BE2C (cell line): ENCODE measurements around the gene BAHD1.
A peak's percentile ranks its signal among the peaks of the same experiment; 100 is the strongest.

Experiments used
- DNase-seq: peaks from one replicate; pipeline ENCODE4 v3.0.0-alpha.2; 2020
- H3K27me3 ChIP-seq: fragments of 250-450 bp; sonication (Bioruptor Pico); 2 replicates; pipeline ENCODE4 v1.5.1; 2020; ENCODE audit warnings: mild to moderate bottlenecking
- H3K36me3 ChIP-seq: fragments of 250-450 bp; sonication (Bioruptor Pico); 2 replicates; pipeline ENCODE4 v1.5.1; 2020; ENCODE audit warnings: mild to moderate bottlenecking
- H3K4me1 ChIP-seq: fragments of 250-450 bp; sonication (Bioruptor Pico); 2 replicates; pipeline ENCODE4 v1.5.1; 2020
- H3K4me3 ChIP-seq: 2 replicates; pipeline ENCODE4 v1.5.1; 2011; ENCODE audit warnings: low read depth, low read length
- H3K9me3 ChIP-seq: fragments of 250-450 bp; sonication (Bioruptor Pico); 2 replicates; pipeline ENCODE4 v1.5.1; 2020
- TF ChIP-seq, protein P1 (sequence below): IDR thresholded peaks from 2 replicates; pipeline ENCODE4 v1.5.1; 2012; ENCODE audit warnings: mild to moderate bottlenecking, low read depth, low read length

Gene BAHD1

DNA sequence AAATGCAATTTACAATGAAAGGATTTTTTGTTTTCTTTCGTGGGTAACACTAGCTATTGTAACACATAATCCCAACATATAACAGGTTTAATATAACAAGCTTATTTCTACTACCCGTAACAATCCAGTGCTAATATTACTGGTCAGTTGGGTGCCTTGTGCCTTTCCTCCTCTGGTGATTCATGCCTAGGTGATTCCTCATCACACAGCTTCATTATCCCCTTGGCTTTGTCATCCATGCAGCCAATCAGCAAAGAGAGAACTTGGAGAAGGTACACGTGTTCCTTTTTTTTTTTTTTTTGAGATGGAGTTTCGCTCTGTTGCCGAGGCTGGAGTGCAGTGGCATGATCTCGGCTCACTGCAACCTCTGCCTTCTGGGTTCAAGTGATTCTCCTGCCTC is 60.7 kb downstream of the BAHD1 start:
- Histone ChIP-seq H3K4me3 (no peak overlapping the region), H3K36me3 (no peaks in the 10 kb centered on the region), H3K27me3 (no peaks in the 10 kb centered on the region), H3K9me3 (no peaks in the 10 kb centered on the region), H3K4me1 (0 out of 2 replicates have a peak, but pooled peaks cover 3% of the 10 kb centered on the region)
- TF ChIP-seq, protein P1, sequence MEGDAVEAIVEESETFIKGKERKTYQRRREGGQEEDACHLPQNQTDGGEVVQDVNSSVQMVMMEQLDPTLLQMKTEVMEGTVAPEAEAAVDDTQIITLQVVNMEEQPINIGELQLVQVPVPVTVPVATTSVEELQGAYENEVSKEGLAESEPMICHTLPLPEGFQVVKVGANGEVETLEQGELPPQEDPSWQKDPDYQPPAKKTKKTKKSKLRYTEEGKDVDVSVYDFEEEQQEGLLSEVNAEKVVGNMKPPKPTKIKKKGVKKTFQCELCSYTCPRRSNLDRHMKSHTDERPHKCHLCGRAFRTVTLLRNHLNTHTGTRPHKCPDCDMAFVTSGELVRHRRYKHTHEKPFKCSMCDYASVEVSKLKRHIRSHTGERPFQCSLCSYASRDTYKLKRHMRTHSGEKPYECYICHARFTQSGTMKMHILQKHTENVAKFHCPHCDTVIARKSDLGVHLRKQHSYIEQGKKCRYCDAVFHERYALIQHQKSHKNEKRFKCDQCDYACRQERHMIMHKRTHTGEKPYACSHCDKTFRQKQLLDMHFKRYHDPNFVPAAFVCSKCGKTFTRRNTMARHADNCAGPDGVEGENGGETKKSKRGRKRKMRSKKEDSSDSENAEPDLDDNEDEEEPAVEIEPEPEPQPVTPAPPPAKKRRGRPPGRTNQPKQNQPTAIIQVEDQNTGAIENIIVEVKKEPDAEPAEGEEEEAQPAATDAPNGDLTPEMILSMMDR = no peak
- DNase-seq = no peak

DNA sequence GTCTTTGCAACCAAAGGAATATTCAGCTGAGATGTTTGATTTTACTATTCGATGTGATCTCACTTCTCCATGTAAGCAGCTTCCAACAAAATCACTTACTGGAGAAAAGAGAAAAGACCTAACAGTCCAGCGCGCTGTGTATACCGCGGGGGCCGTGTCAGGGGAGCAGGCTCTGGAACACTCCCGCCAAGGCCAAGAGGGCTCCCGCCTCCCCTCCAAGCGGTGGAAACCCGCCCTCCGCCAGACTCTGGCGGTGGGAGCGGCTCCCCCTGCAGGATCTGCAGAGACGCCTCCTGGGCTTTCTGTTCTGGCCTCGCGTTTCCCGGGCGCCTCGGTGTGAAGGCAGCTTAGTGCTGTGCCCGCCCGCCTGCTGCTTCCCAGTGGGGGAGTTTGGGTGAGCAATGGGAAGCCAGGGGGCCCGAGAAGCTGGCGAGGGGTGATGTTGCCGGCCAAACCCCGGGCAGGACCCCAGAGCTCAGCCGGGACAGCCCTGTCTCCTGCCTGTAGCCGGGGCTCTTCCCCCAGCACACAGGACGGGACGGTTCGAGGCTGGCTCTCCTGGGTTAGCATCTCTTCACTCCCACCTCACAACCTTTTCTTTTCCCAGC is 66.3 kb downstream of the BAHD1 start:
- Histone ChIP-seq H3K27me3 (no peaks in the 10 kb centered on the region), H3K4me1 (peaks cover 2% of the 10 kb centered on the region; the same call in 1 of the 2 replicates), H3K4me3 (peak overlapping the region; percentile 33), H3K9me3 (no peaks in the 10 kb centered on the region), H3K36me3 (no peaks in the 10 kb centered on the region)
- TF ChIP-seq, protein P1 = peak; percentile 84
- peak; percentile 91 for DNase-seq

DNA sequence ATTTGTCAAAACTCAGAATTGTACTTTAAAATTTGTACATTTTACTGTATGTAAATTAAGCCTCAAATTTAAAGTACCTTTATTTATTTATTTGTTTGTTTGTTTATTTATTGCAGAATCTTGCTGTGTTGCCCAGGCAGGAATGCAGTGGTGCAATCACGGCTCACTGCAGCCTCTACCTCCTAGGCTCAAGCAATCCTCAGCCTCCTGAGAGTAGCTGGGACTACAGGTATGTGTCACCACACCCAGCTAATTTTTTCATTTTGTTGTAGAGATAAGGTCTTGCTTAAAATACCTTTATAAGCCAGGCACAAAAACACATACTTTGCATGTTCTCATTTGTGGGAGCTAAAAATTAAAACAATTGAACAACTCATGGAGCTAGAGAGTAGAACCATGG is 67.5 kb downstream of the BAHD1 start:
- Histone ChIP-seq H3K9me3 (no peaks in the 10 kb centered on the region), H3K27me3 (no peaks in the 10 kb centered on the region), H3K4me3 (no peak overlapping the region), H3K4me1 (peaks cover 3% of the 10 kb centered on the region; the same call in 1 of the 2 replicates), H3K36me3 (no peaks in the 10 kb centered on the region)
- DNase-seq = no peak
- TF ChIP-seq, protein P1 = no peak

DNA sequence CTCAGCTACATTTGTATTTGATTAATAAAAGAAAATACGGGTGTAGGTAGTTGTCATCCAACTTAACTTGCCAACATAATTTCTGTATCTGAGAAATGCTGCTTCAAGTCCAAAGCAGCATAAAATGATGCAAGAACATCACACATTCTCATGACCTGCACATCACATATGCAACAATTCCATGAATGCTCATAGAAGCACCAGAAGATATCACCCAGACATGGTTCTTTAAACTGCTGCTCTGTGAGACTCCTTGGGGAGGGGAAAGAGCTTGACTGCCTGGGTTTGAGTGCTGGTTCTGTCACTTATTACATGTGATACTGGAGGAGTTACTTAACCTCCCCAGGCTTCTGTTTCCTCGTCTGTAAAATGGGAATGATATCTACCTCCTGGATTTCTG is 69.4 kb downstream of the BAHD1 start:
- no peaks in the 10 kb centered on the region for H3K36me3 ChIP-seq
- TF ChIP-seq, protein P1 = no peak
- no peaks in the 10 kb centered on the region for H3K9me3 ChIP-seq
- peaks cover 3% of the 10 kb centered on the region; the same call in 1 of the 2 replicates for H3K4me1 ChIP-seq
- no peak overlapping the region for H3K4me3 ChIP-seq
- DNase-seq = no peak
- H3K27me3 ChIP-seq = no peaks in the 10 kb centered on the region

DNA sequence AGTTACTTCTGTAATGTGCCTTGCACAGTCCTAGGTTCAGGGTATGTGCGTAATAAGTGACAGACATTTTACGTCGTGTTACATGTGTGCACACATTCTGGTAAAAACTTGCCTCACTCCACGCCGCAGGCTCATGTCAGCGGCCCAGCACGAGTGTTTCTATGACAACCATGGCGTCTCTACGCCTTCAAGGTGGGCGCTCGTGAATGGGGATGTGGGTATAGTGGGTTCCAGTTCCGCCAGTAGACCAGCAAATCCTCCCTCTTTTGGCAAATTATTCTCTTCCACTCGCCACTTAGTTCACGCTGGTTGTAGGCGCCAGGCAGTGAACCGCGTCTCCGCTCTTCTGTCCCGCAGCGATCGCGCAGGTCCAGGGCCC is 70.3 kb downstream of the BAHD1 start:
- peak overlapping the region; percentile 64 for H3K4me3 ChIP-seq

More for the DNA sequence above, 70.3 kb downstream of the BAHD1 start:
- TF ChIP-seq, protein P1 = no peak
- Histone ChIP-seq H3K27me3 (no peaks in the 10 kb centered on the region), H3K9me3 (no peaks in the 10 kb centered on the region), H3K4me1 (peaks cover 3% of the 10 kb centered on the region; the same call in 1 of the 2 replicates), H3K36me3 (no peaks in the 10 kb centered on the region)
- no peak for DNase-seq
